ENCODE measurements around the gene GSTA3.

DNA sequence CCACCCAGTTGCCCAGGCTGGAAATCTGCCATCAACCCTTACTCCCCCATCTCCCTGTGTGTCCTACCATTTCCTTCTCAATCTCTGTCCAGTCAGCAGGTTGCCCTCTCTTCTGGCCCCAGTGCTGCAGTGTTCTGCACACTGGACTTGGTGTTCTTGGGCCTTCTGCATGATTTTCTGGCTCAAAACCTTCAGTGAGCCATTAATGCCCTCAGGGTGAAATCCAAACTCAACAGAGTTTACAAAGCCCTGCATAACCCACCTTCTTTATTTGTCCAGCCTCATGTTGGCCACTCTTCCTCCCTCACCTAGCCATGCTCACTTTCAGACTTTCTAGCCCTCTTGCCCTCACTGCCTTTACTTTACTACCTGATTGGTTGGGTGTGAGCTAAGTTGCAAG, 5.0 kb upstream of the GSTA3 start:
- no peak for TF ChIP-seq GATA3 (IDR thresholded peaks at IDR 0.05; ENCODE audit: low read depth, low read length)
- TF ChIP-seq GATA2 (IDR thresholded peaks at IDR 0.05; ENCODE audit: low read depth, low read length) = no peak

Data from SH-SY5Y (cell line).